ENCODE data around the gene STUM.

GRCh38 chr1:226629896-226630550 lies 81.5 kb downstream of the STUM start:
- TF ChIP-seq CTCF (IDR thresholded peaks at IDR 0.05): no peak
- TF ChIP-seq EZH2 (IDR thresholded peaks at IDR 0.05): no peak
- no peak for TF ChIP-seq EZH2phosphoT487 (IDR thresholded peaks at IDR 0.05)

All from neural progenitor cell (in vitro differentiated cells).